Measurements from ENCODE around the gene FBH1. TPM values are rescaled to one million over a fixed set of nuclear protein-coding genes. Genes with fewer than 3 reads are reported as not detected.

The FBH1 gene
- polyA plus RNA-seq, 1 donor from 2014 or later: 41.1 TPM

GRCh38 chr10:5977471-5978229 is 87.6 kb downstream of the FBH1 start, which contains the start of gene IL15RA:
Gene IL15RA, minus strand, starts transcription at chr10:5977543. Its CDS starts 51 bp downstream, at chr10:5977492.
- Histone ChIP-seq H3K27ac (ENCODE audit: low read length) (no peak within 1 kb of the TSS), H3K9ac (ENCODE audit: low read length) (peak within 1 kb of the TSS; percentile 23)
- TF ChIP-seq CTCF (IDR thresholded peaks at IDR 0.05; ENCODE audit: poor library complexity, severe bottlenecking) (peak; percentile 28), RAD21 (conservative IDR thresholded peaks at IDR 0.05) (peak; percentile 13), POLR2AphosphoS5 (IDR thresholded peaks at IDR 0.05) (no peak), REST (IDR thresholded peaks at IDR 0.05; ENCODE audit: borderline replicate concordance) (no peak)

GRCh38 chr10:5978230-5978489 is 88.1 kb downstream of the FBH1 start:
- Histone ChIP-seq H3K4me2 (ENCODE audit: low read length) (no peak overlapping the region), H4K20me1 (ENCODE audit: insufficient read depth) (no peaks in the 10 kb centered on the region), H3K79me2 (replicated peaks; ENCODE audit: insufficient read depth, low read length) (no peaks in the 10 kb centered on the region), H3K27me3 (ENCODE audit: insufficient read depth, low read depth, low read length) (peaks cover 55% of the 10 kb centered on the region), H3F3A (ENCODE audit: insufficient read depth, low read length, poor library complexity, severe bottlenecking) (no peaks in the 10 kb centered on the region), H3K9ac (ENCODE audit: low read length) (no peak overlapping the region), H3K36me3 (ENCODE audit: insufficient read depth, low read length) (no peaks in the 10 kb centered on the region), H3K9me2 (ENCODE audit: insufficient read depth, low read length) (no peaks in the 10 kb centered on the region), H3K9me3 (ENCODE audit: low read length) (no peaks in the 10 kb centered on the region), H2AFZ (ENCODE audit: low read depth, low read length) (no peak overlapping the region), H3K4me3 (ENCODE audit: low read length) (peak overlapping the region; percentile 80), H3K27ac (ENCODE audit: low read length) (no peak overlapping the region)
- TF ChIP-seq RAD21 (conservative IDR thresholded peaks at IDR 0.05) (no peak), MXI1 (conservative IDR thresholded peaks at IDR 0.05; ENCODE audit: poor library complexity, severe bottlenecking) (no peak)

More at GRCh38 chr10:5977471-5978229, 87.6 kb downstream of the FBH1 start, which contains the start of gene IL15RA:
- Histone ChIP-seq H3K79me2 (replicated peaks; ENCODE audit: insufficient read depth, low read length) (no peaks in the 10 kb centered on the region), H3F3A (ENCODE audit: insufficient read depth, low read length, poor library complexity, severe bottlenecking) (no peaks in the 10 kb centered on the region), H3K36me3 (ENCODE audit: insufficient read depth, low read length) (no peaks in the 10 kb centered on the region), H3K27me3 (ENCODE audit: insufficient read depth, low read depth, low read length) (peaks cover 55% of the 10 kb centered on the region), H3K4me2 (ENCODE audit: low read length) (peak within 1 kb of the TSS; percentile 51), H4K20me1 (ENCODE audit: insufficient read depth) (no peaks in the 10 kb centered on the region), H2AFZ (ENCODE audit: low read depth, low read length) (no peak within 1 kb of the TSS), H3K4me3 (ENCODE audit: low read length) (peak within 1 kb of the TSS; percentile 80), H3K9me2 (ENCODE audit: insufficient read depth, low read length) (no peaks in the 10 kb centered on the region), H3K9me3 (ENCODE audit: low read length) (no peaks in the 10 kb centered on the region)

GRCh38 chr10:5981529-5981928 is 91.5 kb downstream of the FBH1 start:
- Histone ChIP-seq H3K27me3 (ENCODE audit: insufficient read depth, low read depth, low read length) (peaks cover 38% of the 10 kb centered on the region), H3K9me3 (ENCODE audit: low read length) (no peaks in the 10 kb centered on the region), H3K27ac (ENCODE audit: low read length) (no peak overlapping the region), H3K4me2 (ENCODE audit: low read length) (no peak overlapping the region), H3K79me2 (replicated peaks; ENCODE audit: insufficient read depth, low read length) (no peaks in the 10 kb centered on the region), H3K9ac (ENCODE audit: low read length) (no peak overlapping the region), H4K20me1 (ENCODE audit: insufficient read depth) (no peaks in the 10 kb centered on the region), H3K36me3 (ENCODE audit: insufficient read depth, low read length) (no peaks in the 10 kb centered on the region), H3K9me2 (ENCODE audit: insufficient read depth, low read length) (no peaks in the 10 kb centered on the region), H3K4me3 (ENCODE audit: low read length) (no peak overlapping the region), H2AFZ (ENCODE audit: low read depth, low read length) (no peak overlapping the region), H3F3A (ENCODE audit: insufficient read depth, low read length, poor library complexity, severe bottlenecking) (no peaks in the 10 kb centered on the region)
- TF ChIP-seq CTCF (IDR thresholded peaks at IDR 0.05; ENCODE audit: poor library complexity, severe bottlenecking): no peak

Measured in neural cell (in vitro differentiated cells).